SK-N-SH treated with all-trans-retinoic acid at 6 μM for 48 hours (cell line): ENCODE results near the gene DBF4B.

Experiments used
- ATAC-seq: fragments of 200-7000 bp; cut with Tn5 transposase; 3 replicates; pipeline ENCODE4 v1.9.1; 2020; ENCODE audit warnings: mild to moderate bottlenecking, moderate library complexity
- ARNTL ChIP-seq: fragments of 450-650 bp; formaldehyde crosslinking; IDR thresholded peaks from 2 replicates; pipeline ENCODE4 v1.5.0; 2020; ENCODE audit warnings: low read depth, mild to moderate bottlenecking, moderate library complexity, borderline replicate concordance
- BACH2 ChIP-seq: fragments of 250-450 bp; sonication (Bioruptor Pico); IDR thresholded peaks from 2 replicates; pipeline ENCODE4 v1.9.0; 2021; ENCODE audit warnings: mild to moderate bottlenecking, borderline replicate concordance
- CREB5 ChIP-seq: fragments of 250-450 bp; sonication (Bioruptor Pico); IDR thresholded peaks from 2 replicates; pipeline ENCODE4 v1.5.1; 2020; ENCODE audit warnings: low read depth, mild to moderate bottlenecking, moderate library complexity
- CSDC2 ChIP-seq: fragments of 250-450 bp; sonication (Bioruptor Pico); IDR thresholded peaks from 2 replicates; pipeline ENCODE4 v1.5.0; 2020; ENCODE audit warnings: mild to moderate bottlenecking, moderate library complexity
- CSRNP3 ChIP-seq: fragments of 250-450 bp; sonication (Bioruptor Pico); IDR thresholded peaks from 2 replicates; pipeline ENCODE4 v1.5.1; 2021; ENCODE audit warnings: mild to moderate bottlenecking, moderate library complexity
- GLIS3 ChIP-seq: fragments of 250-450 bp; sonication (Bioruptor Pico); IDR thresholded peaks from 2 replicates; pipeline ENCODE4 v1.5.0; 2020; ENCODE audit warnings: mild to moderate bottlenecking, moderate library complexity
- ISL1 ChIP-seq: fragments of 250-450 bp; sonication (Bioruptor Pico); IDR thresholded peaks from 2 replicates; pipeline ENCODE4 v2.1.2; 2022; ENCODE audit warnings: mild to moderate bottlenecking, moderate library complexity
- OSR1 ChIP-seq: fragments of 250-450 bp; sonication (Bioruptor Pico); IDR thresholded peaks from 2 replicates; pipeline ENCODE4 v1.8.0; 2022; ENCODE audit warnings: moderate library complexity, mild to moderate bottlenecking, inconsistent platforms
- PATZ1 ChIP-seq: fragments of 250-450 bp; sonication (Bioruptor Pico); IDR thresholded peaks from 2 replicates; pipeline ENCODE4 v1.8.0; 2020; ENCODE audit warnings: mild to moderate bottlenecking, moderate library complexity, borderline replicate concordance
- PPARA ChIP-seq: fragments of 250-450 bp; sonication (Bioruptor Pico); IDR thresholded peaks from 2 replicates; pipeline ENCODE4 v1.5.0; 2020; ENCODE audit warnings: mild to moderate bottlenecking, borderline replicate concordance
- RARB ChIP-seq: fragments of 250-450 bp; sonication (Bioruptor Pico); IDR thresholded peaks from 2 replicates; pipeline ENCODE4 v1.8.0; 2021; ENCODE audit warnings: mild to moderate bottlenecking, moderate library complexity
- SNAI2 ChIP-seq: fragments of 250-450 bp; sonication (Bioruptor Pico); IDR thresholded peaks from 2 replicates; pipeline ENCODE4 v1.5.0; 2020; ENCODE audit warnings: mild to moderate bottlenecking, moderate library complexity
- TCF4 ChIP-seq: fragments of 250-450 bp; sonication (Bioruptor Pico); IDR thresholded peaks from 2 replicates; pipeline ENCODE4 v1.8.0; 2021; ENCODE audit warnings: mild to moderate bottlenecking, moderate library complexity, borderline replicate concordance
- TOX ChIP-seq: fragments of 250-450 bp; sonication (Bioruptor Pico); IDR thresholded peaks from 2 replicates; pipeline ENCODE4 v1.8.0; 2021; ENCODE audit warnings: mild to moderate bottlenecking, moderate library complexity, borderline replicate concordance
- TSHZ2 ChIP-seq: fragments of 250-450 bp; sonication (Bioruptor Pico); IDR thresholded peaks from 2 replicates; pipeline ENCODE4 v1.5.0; 2020; ENCODE audit warnings: mild to moderate bottlenecking, moderate library complexity
- ZC3H10 ChIP-seq: fragments of 250-450 bp; sonication (Bioruptor Pico); IDR thresholded peaks from 2 replicates; pipeline ENCODE4 v1.5.1; 2021; ENCODE audit warnings: mild to moderate bottlenecking, moderate library complexity
- ZFP3 ChIP-seq: fragments of 250-450 bp; sonication (Bioruptor Pico); IDR thresholded peaks from 2 replicates; pipeline ENCODE4 v1.5.0; 2020; ENCODE audit warnings: mild to moderate bottlenecking, moderate library complexity
- ZFP30 ChIP-seq: fragments of 450-650 bp; formaldehyde crosslinking; IDR thresholded peaks from 2 replicates; pipeline ENCODE4 v1.5.0; 2022; ENCODE audit warnings: mild to moderate bottlenecking, moderate library complexity
- ZNF565 ChIP-seq: fragments of 450-650 bp; formaldehyde crosslinking; conservative IDR thresholded peaks from 2 replicates; pipeline ENCODE4 v1.5.0; 2020; ENCODE audit warnings: low read depth, mild to moderate bottlenecking, moderate library complexity
- ZNF70 ChIP-seq: fragments of 450-650 bp; formaldehyde crosslinking; IDR thresholded peaks from 2 replicates; pipeline ENCODE4 v1.5.0; 2020; ENCODE audit warnings: mild to moderate bottlenecking, moderate library complexity
- ZNF8 ChIP-seq: fragments of 450-650 bp; formaldehyde crosslinking; IDR thresholded peaks from 2 replicates; pipeline ENCODE4 v1.5.0; 2020; ENCODE audit warnings: mild to moderate bottlenecking, moderate library complexity

Gene DBF4B

GRCh38 chr17:44734272-44734671, 25.8 kb downstream of the DBF4B start:
- no peak for ATAC-seq
- TF ChIP-seq PATZ1 (CRISPR knock-in tag) (no peak), ZNF565 (CRISPR knock-in tag) (no peak), ZNF8 (CRISPR knock-in tag) (no peak), TSHZ2 (CRISPR knock-in tag) (no peak), ARNTL (CRISPR knock-in tag) (no peak), TOX (CRISPR knock-in tag) (no peak), TCF4 (CRISPR knock-in tag) (no peak), SNAI2 (CRISPR knock-in tag) (no peak), ZC3H10 (CRISPR knock-in tag) (no peak), CREB5 (no peak)

- no peak for ATAC-seq
- TF ChIP-seq PPARA (CRISPR knock-in tag) (no peak), BACH2 (CRISPR knock-in tag) (no peak), CSDC2 (CRISPR knock-in tag) (no peak), OSR1 (CRISPR knock-in tag) (no peak), TCF4 (CRISPR knock-in tag) (no peak), ZNF565 (CRISPR knock-in tag) (no peak), ZFP30 (no peak), SNAI2 (CRISPR knock-in tag) (no peak), TSHZ2 (CRISPR knock-in tag) (no peak), TOX (CRISPR knock-in tag) (no peak)
These were observed 28.2 kb downstream of the DBF4B start for GRCh38 chr17:44736551-44737240.

GRCh38 chr17:44738214-44738906, 29.9 kb downstream of the DBF4B start:
- TF ChIP-seq CSDC2 (CRISPR knock-in tag) (no peak), ISL1 (CRISPR knock-in tag) (no peak), ZFP3 (CRISPR knock-in tag) (no peak)
- ATAC-seq = peak; percentile 24; the same call in 2 of the 3 replicates

- no peak for ATAC-seq
- TF ChIP-seq ARNTL (CRISPR knock-in tag) (no peak), RARB (CRISPR knock-in tag) (no peak), ZFP30 (no peak), TOX (CRISPR knock-in tag) (no peak), ISL1 (CRISPR knock-in tag) (no peak), PATZ1 (CRISPR knock-in tag) (no peak), ZC3H10 (CRISPR knock-in tag) (no peak), SNAI2 (CRISPR knock-in tag) (no peak), OSR1 (CRISPR knock-in tag) (no peak), ZNF565 (CRISPR knock-in tag) (no peak), CSRNP3 (CRISPR knock-in tag) (no peak), GLIS3 (no peak), ZNF70 (CRISPR knock-in tag) (no peak)
These were observed 32.9 kb downstream of the DBF4B start for GRCh38 chr17:44741316-44741715.
